Inflammatory macrophage treated with lipopolysaccharide for 1 hour (primary cell): ENCODE measurements around the gene PPIL6.
"Not testable (repeated sequence)": the region's sequence is repeated elsewhere in the genome, so short reads cannot be mapped to it uniquely, and the experiment has no call there.

ENCODE experiments used
- DNase-seq, 2 donors: peaks; one replicate each; pipeline ENCODE4 v3.0.0-alpha.2; 2020 to 2022

Gene PPIL6

DNA sequence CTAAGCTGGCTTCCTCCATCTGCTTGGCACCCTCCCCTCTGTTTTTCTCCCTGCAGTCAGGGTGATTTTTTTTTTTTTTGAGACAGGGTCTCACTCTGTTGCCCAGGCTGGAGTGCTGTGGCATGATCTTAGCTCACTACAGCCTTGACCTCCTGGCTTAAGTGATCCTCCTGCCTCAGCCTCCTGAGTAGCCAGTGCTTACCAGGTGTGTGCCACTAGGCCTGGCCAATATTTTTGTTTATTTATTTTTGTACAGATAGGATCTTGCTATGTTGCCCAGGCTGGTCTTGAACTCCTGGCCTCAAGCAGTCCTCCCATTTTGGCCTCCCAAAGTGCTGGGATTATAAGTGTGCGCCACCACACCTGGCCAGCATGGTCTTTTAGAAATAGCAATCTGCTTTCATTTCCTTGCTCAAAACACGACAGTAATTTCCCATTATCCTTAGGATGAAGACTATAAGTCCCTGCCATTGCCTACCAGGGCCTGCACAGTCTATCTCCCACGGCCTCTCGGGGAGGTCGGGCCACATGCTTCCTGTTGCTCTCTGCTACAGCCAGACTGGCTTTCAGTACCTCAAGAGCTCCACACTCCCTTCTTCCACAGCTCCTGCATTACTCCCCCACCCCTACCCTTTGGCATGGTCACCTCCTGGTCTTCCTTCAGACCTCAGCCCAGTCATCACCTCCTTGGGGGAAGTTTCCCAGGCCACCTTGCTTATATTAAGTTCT is 47.1 kb downstream of the PPIL6 start:
- DNase-seq: peak in 1 of 2 donors; percentile 22

DNA sequence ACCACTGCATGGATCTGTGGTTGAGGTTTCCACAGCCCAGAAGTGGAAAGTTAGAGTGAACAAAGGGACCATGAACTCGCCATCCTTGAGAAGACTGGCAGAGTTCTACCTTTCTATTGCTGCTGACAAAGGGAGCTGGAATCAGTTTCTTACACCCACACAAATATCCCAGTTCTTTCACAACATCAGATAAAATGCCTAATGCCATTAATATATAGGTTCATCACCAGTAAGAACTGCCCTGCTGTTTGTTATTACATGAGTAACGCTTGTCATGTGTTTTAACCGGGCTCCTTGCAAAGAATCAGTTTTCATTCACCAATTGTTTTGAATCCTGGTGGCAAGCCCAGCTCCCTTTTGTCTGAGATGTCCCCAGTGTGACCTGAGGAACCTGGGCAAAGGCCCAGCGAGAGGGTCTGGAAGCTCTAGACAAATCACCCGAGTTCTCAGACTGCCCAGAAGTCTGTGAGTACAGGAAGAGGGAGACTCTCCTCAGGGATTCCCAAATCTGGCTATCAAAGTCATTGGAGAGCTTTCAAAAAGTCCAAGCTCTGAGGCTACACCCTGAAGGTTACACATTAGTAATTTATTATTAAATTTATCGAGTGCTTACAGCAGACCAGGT is 50.7 kb downstream of the PPIL6 start:
- no peak for DNase-seq

DNA sequence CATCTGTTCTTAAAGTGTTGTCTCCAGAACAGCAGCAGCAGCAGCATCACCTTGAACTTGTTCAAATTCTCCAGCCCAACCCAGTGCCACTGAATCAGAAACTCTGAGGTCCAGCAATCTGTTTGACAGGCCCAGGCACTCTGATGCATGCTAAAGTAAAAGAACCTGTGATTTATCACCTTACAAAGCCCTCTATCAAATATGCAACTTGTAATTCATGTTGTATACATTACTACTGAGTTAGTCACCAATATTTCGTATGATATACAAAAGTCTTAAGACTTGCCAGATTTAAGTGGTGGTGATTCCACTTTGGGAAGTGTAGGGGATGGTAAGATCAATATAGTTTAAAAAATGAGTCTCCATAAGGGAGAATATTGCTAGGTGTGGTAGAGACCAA is 52.2 kb downstream of the PPIL6 start:
- no peak for DNase-seq

DNA sequence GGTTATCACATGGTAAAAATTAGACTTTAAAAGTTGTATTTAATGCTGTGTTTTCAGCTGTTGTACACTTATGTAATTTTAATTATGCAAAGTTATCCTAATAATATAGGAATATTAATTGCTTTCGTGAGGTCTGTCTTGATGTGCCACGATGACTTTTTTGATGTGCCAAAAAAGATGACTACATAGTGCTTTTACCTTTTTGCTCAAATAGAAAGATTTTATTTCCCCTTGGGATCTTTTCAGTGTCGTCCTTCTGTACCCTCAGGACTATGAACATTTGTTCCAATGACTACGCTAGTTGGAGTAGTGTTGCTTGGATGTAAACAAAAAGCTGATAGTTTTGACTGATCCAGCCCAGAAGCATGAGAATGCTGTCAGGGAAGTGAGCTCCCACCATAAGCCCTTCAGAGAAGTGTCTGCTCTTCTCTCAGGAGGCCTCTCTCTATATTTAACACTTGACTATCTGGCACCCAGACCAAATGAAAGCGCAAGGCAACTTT is 56.9 kb downstream of the PPIL6 start:
- DNase-seq: no peak

DNA sequence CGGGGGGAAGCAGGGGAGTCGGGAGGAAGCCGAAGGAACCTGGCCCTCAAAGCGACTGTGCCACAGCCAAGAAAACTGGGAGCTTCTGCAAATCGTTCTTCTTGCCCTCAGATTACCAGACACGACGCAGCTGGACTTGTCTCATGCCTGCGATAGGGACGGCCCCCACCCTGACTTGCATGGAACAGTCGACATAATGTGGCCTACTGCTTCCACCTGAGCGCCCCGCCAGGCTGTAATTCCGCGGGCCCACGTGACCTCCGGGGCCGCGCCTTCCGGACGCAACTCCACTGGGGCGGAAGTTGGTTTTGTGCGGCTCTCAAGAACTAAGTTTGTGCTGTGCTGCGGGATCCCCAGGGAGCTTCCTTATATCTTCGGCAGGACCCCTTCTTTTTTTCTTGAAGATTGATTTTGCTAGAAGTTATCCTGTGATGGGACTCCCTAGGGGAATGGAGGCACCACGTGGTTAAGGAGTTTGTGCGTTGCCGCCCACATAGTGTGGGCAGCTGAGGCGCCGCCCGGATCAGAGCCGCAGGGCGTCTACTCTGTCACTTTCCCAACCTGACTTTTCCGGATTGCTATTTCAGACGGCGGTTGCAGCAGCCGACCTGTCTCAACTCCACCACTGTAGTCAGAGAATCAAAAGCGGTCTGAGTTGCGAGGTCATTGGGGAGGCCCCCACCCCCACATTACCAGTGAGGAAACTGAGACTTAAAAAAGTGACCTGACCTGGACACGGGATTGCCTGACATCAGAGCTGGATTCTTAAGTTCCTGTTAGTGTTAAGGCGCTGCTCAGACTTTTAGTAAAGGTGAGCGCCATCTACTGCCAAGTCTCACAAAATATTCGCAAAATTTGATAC is 57.6 kb downstream of the PPIL6 start:
- DNase-seq: peak; percentile 96 to 99

DNA sequence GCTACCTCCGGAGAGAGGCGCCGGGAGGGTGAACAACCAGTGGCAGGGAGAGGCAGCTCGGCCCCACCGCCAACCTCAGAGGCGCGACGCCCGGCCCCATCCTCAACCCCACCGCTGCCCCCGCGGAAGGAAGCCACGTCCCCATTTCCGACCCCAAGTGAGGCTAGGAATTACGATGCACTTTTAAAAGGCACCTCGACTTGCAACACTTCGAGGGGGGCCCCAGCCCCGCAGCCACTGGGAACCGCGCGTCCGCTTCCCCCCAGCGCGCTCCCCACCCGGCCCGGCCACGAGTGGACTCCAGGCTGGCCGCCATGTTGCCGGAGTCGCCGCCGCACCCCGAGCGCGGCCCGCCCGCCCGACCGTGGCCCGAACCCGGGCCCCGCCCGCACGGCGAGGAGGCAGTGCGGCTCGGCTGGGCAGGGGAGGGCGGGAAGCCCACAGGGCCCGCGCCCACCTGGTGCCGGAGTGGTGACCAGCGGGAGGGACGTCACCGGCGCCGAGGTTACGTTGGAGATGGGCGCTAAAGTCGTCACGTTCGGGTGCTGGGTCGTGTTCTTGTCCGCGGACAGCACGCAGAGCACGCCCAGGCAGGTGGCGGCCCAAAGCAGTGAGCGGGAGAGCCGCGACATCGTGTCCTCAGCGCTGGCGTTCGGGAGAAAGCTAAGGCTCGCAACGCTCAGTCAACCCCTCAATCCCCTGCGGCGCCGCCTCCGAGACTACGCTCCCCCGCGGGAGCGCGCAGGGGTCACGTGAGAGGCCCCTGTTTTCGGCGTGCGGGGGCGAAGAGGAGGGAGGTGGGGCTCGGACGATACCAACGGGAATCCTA is 58.5 kb downstream of the PPIL6 start, which contains the start of gene CD164:
Gene CD164, minus strand, starts transcription at position 721 of the 829 bp plus-strand sequence. Its CDS starts 89 bp downstream, at position 632.
- DNase-seq: peak; percentile 93 to 97

DNA sequence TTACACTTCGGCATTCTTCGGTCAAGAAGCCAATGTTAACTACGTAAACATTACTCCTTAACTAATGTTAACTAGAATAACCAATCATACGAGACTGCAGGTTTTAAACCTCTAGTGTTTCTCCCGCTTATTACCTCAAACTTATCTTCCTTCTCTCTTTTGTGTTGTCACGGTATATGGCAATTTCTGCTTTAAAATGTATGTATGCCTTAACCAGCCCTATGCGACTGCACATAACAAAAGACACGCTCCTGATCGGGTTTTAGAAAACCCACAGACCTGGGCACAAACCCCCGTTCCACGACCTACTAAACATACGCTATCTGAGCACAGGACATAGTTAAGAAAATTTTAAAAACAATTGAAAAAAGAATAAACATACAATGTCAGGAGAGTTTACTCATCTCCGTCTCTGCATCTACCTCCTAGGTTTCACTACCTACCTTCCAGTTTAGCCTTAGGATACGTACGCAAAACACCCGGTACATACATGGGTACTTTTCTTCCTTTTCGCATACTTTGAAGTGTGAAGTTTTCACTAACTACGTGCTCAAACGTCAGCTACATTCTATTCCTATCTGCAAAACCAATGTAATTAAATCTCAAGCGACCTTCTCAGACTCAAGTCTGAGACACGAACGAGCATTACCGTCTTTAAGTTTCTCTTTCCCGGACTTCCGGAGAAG is 59.2 kb downstream of the PPIL6 start:
- DNase-seq: peak; percentile 40 to 42

DNA sequence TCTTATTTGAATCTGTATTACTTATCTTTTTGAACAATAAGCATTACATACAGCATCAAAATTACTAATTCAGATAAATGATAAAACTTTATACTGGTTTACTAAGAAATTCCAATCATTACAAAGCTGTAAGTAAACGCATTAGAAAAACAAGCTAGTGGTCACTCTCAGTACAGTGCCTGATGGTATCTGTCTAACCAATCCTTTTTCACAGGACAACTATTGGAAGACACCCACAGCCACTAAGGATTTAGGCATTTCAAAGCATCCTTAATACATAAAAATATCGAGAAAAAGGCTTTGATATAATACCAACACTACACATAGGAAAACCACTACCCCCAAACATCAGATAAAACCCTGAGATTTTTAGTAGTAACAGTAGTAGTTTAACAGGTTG is 60.7 kb downstream of the PPIL6 start:
- DNase-seq: no peak

DNA sequence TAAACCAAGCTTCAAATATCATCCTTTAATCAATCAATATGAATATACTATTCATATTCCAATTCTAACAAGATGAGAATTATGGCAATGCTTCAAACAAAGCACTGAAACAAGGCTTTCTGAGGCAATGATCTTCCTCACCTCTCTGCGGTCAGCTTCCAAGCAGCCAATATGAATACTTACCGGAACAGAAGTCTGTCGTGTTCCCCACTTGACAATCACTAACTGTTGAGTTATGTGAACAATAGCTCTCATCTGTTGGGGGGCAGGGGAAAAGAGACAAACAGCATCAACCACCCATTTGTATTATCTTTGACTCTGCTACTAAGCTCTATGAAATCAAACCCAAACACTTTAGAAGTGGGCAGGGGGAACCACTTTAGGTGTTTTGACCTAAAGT is 62.7 kb downstream of the PPIL6 start:
- no peak for DNase-seq

DNA sequence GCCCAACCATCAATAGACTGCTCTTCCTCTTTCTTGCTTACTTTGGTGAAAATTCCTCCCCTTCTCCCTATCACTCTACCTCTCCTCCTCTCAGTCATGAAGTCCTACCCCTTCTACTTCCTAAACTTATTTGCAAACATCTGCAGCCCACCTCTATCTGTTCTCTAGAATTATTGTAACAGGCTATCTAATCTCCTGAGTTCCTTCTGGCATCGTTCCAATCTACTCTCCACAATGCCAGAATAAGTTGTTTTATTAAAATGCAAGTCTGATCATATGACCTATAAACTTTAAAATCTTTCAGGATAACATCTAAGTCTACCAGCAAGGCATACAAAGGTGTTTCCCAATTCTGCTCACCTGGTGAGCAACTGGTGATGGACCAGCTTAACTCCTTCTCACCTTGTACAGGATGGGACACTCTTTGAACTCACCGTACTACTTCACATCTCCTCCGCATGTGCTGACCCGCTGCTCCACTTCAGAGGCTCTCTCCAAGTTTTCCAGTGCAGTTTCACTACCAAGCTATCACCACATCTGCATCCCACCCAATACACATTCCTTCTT is 66.0 kb downstream of the PPIL6 start:
- DNase-seq: no peak

DNA sequence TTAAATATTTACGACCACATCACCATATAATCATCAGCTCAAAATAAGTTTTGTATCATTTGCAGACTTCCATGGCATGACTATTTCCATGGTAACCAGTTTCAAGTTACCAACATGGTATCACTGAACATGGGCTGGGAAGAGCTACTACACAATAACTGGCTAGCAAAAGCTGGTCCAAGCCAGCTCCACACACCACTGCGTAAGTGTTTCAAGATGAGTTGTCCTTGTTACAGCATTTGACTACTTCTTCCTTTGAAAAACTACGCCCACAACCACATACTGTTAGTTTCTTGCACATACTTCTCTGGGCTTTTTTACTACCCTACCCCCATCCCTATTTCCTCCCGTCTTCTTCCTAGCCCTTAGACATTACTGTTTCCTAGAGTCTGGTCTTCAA is 66.7 kb downstream of the PPIL6 start:
- peak; percentile 80 to 90 for DNase-seq

DNA sequence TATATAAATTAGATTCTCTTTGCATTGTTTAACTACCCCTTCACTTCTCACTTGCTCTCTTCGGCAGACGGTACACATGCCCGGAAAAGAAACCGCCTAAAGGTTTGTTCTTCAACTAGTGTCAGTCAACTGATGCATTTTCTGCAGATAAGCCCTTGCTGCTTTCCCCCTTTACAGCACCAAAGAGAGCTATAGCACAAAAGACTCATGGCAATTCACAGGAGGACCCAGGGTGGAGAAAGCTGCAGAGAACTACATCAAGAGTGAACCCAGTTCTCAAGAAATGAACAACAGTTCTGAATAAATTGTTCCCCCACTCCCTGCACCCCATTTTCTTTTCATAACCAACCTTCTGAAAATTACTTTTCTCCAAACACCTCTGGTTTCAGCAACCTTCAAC is 67.1 kb downstream of the PPIL6 start:
- DNase-seq: no peak

DNA sequence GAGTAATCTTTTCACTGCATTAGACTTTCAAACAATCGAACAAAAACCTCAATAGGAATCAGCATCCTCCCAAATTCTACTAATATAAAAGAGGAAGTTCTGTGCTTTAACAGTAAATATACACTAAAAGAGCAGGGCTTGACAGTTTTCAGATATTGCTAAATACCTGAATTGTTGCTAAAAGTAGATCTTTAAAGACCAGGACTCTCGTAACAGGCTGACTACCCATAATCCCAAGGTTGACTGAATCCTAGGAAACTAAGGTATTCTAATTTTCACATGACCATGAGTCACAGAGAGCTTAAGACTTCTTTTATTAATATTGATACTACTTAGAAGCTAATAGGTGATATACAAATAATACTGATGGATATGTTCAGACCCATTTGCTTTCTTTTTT is 68.3 kb downstream of the PPIL6 start:
- DNase-seq: peak in 1 of 2 donors; percentile 45

DNA sequence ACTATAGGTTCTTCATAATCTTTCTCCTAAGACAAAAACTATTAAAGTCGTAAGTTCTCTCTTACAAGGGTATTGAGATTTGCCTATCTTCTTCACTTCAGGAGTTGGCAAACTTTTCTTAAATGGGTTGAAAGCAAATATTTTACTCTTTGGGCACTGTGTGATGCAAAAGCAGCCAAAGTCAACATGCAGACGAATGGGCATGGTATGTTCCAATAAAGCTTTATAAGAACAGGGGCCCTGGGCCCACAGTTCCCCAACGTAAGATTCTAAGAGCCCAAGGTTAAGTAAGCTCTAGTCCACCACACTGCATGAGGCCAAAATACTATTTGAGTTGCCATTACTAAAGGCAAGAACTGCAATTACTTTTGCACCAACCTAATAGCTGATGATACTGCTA is 69.6 kb downstream of the PPIL6 start:
- no peak for DNase-seq

DNA sequence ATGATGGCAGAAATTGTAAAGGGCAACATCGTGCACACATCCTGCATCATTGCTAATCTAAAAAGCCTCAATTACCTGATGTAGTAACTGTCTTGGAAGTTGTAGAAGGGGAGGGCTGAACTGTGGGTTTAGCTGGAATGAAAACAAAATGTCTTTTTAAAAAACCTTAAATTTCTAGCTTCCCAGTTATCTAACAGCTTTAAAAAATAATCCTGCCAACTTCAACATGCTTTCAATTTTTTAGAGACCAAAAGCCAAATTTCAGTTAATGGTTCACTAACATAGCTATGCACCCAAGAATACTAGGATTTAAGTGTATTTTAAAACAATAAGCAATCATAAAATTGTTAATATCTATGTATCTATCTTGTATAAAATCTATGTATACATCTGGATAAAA is 70.1 kb downstream of the PPIL6 start:
- no peak for DNase-seq

DNA sequence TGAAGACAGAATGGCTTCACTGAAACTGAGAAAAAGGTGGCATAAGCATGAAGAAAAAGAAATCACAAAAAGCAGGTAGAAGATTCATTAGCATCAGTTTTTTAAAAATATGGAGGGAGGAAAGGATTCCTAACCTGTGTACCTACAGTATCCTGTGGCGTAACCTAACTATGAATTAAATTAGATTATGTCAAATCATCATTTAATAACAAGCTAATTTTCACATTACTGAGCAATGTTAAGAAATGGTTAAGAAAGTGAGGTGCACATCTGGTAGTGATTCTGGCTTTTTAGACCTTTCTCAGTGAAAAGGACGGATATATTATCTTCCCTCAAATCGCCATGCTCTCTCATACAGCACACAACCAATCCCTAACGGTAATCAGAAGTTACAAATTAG is 70.7 kb downstream of the PPIL6 start:
- DNase-seq: no peak

DNA sequence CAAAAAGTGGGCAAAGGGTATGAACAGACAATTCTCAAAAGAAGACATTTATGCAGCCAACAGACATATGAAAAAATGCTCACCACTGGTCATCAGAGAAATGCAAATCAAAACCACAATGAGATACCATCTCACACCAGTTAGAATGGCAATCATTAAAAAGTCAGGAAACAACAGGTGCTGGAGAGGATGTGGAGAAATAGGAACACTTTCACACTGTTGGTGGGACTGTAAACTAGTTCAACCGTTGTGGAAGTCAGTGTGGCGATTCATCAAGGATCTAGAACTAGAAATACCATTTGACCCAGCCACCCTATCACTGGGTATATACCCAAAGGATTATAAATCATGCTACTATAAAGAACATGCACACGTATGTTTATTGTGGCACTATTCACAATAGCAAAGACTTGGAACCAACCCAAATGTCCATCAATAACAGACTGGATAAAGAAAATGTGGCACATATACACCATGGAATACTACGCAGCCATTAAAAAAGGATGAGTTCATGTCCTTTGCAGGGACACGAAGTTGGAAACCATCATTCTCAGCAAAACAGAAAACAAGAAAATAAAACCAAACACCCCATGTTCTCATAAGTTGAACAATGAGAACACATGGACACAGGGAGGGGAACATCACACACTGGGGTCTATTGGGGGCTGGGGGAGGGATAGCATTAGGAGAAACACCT is 75.9 kb downstream of the PPIL6 start:
- not testable (repeated sequence) for DNase-seq

DNA sequence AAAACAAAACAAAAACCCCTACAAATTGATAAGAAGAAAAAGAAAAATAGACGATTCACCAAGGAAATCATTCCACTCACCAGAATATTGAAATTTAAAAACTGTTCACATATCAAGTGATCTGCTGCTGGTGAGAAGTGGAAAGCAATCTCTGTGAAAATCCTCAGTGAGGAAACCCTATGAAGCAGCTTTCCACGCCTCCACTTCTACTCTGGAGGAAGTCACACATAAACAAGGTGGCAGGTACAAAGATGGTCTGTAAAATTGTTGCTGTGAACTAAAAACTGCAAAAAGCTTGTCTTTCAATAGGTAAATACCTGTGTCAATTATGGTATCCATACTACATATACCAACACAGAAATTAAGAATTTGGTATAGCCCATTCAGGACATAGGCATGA is 76.7 kb downstream of the PPIL6 start:
- DNase-seq: no peak

DNA sequence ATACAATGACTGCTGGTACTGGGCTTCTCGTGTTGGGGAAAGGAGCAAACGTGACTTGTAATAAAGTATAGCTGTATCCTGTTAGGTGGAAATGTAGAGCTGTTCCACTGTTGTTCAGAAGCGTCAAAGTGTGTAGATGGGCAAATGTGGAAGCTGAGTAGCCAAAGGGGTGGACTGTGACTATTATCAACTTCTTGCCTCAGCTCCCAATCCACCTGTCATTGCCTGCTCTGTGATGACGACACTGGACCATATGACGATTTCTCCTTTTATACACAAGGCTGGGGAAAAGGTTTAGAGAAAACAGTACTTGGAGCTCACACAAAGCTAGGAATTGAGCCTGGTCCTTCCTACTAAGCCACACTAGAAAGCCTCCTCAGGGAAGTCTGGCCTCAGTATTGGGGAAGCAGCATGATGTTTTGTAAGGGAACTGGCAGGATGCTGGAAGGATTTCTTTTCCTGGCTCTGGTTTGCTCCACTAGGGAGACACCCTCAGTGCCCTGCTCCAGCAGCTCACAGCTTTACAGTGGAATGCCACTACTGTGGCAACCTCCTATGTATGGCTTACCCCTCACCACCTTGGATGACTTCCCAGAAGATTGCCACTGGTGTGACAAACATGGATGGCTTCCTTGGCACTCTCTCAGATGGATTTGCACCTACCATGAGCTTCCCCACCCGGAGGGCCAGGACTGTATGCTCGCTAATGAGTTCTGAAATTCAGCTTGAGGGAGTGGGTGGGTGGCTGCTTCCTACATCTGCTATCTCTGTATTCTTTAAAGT is 78.1 kb downstream of the PPIL6 start:
- no peak for DNase-seq

DNA sequence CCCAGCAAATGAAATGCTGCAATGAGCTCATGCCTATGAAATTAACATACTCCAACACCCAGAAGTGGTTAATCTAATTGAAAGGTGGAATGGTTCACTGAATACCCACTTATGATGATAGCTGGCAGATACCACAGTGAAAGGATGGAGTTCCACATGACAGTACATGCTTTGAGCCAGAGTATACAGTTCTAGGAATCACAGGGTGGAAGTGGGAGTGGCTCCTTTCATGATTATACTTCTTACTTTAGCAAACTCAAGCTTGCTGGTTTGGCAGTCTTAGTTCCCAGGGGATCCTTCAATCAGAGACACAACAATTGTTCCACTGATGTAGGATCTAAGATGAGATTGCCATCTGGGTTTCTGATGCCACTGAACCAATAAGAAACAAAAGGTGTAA is 79.6 kb downstream of the PPIL6 start:
- DNase-seq: no peak
